ENCODE results near the gene ZNF277.

- TF ChIP-seq CEBPB (IDR thresholded peaks at IDR 0.05; ENCODE audit: low read depth) (no peak), POLR2A (IDR thresholded peaks at IDR 0.05; ENCODE audit: borderline replicate concordance, extremely low read depth, insufficient read depth, insufficient read length) (no peak), RAD21 (IDR thresholded peaks at IDR 0.05; ENCODE audit: low read depth) (no peak), ZFX (IDR thresholded peaks at IDR 0.05) (no peak), YY1 (IDR thresholded peaks at IDR 0.05; ENCODE audit: extremely low read depth, insufficient replicate concordance, low read depth, low read length) (no peak), POLR2AphosphoS5 (IDR thresholded peaks at IDR 0.05; ENCODE audit: low read depth, low read length) (no peak), EZH2 (IDR thresholded peaks at IDR 0.05) (no peak)
- TF ChIP-seq, protein P1, sequence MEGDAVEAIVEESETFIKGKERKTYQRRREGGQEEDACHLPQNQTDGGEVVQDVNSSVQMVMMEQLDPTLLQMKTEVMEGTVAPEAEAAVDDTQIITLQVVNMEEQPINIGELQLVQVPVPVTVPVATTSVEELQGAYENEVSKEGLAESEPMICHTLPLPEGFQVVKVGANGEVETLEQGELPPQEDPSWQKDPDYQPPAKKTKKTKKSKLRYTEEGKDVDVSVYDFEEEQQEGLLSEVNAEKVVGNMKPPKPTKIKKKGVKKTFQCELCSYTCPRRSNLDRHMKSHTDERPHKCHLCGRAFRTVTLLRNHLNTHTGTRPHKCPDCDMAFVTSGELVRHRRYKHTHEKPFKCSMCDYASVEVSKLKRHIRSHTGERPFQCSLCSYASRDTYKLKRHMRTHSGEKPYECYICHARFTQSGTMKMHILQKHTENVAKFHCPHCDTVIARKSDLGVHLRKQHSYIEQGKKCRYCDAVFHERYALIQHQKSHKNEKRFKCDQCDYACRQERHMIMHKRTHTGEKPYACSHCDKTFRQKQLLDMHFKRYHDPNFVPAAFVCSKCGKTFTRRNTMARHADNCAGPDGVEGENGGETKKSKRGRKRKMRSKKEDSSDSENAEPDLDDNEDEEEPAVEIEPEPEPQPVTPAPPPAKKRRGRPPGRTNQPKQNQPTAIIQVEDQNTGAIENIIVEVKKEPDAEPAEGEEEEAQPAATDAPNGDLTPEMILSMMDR (IDR thresholded peaks at IDR 0.05 in 2 of 3, conservative IDR thresholded peaks at IDR 0.05 in 1 of 3; ENCODE audit: borderline replicate concordance in 1 of 3, insufficient read depth in 1 of 3, low read depth in 2 of 3, low read length in 2 of 3), result no peak
Observed at GRCh38 chr7:112336261-112336660, 129.8 kb downstream of the ZNF277 start.

All from HCT116 (cell line).